SK-N-SH treated with all-trans-retinoic acid at 6 μM for 48 hours (cell line): Measurements from ENCODE around the gene TEKT4.
"Not testable (repeated sequence)": the region's sequence is repeated elsewhere in the genome, so short reads cannot be mapped to it uniquely, and the experiment has no call there.

ENCODE experiments used
- ATAC-seq: fragments of 200-7000 bp; cut with Tn5 transposase; 3 replicates; pipeline ENCODE4 v1.9.1; 2020; ENCODE audit warnings: mild to moderate bottlenecking, moderate library complexity
- ARNTL ChIP-seq: fragments of 450-650 bp; formaldehyde crosslinking; IDR thresholded peaks from 2 replicates; pipeline ENCODE4 v1.5.0; 2020; ENCODE audit warnings: low read depth, mild to moderate bottlenecking, moderate library complexity, borderline replicate concordance
- BACH2 ChIP-seq: fragments of 250-450 bp; sonication (Bioruptor Pico); IDR thresholded peaks from 2 replicates; pipeline ENCODE4 v1.9.0; 2021; ENCODE audit warnings: mild to moderate bottlenecking, borderline replicate concordance
- CSDC2 ChIP-seq: fragments of 250-450 bp; sonication (Bioruptor Pico); IDR thresholded peaks from 2 replicates; pipeline ENCODE4 v1.5.0; 2020; ENCODE audit warnings: mild to moderate bottlenecking, moderate library complexity
- CSRNP3 ChIP-seq: fragments of 250-450 bp; sonication (Bioruptor Pico); IDR thresholded peaks from 2 replicates; pipeline ENCODE4 v1.5.1; 2021; ENCODE audit warnings: mild to moderate bottlenecking, moderate library complexity
- ESRRG ChIP-seq: fragments of 250-450 bp; sonication (Bioruptor Pico); IDR thresholded peaks from 2 replicates; pipeline ENCODE4 v1.6.1; 2021; ENCODE audit warnings: mild to moderate bottlenecking
- GLIS3 ChIP-seq: fragments of 250-450 bp; sonication (Bioruptor Pico); IDR thresholded peaks from 2 replicates; pipeline ENCODE4 v1.5.0; 2020; ENCODE audit warnings: mild to moderate bottlenecking, moderate library complexity
- ISL1 ChIP-seq: fragments of 250-450 bp; sonication (Bioruptor Pico); IDR thresholded peaks from 2 replicates; pipeline ENCODE4 v2.1.2; 2022; ENCODE audit warnings: mild to moderate bottlenecking, moderate library complexity
- OSR1 ChIP-seq: fragments of 250-450 bp; sonication (Bioruptor Pico); IDR thresholded peaks from 2 replicates; pipeline ENCODE4 v1.8.0; 2022; ENCODE audit warnings: moderate library complexity, mild to moderate bottlenecking, inconsistent platforms
- PATZ1 ChIP-seq: fragments of 250-450 bp; sonication (Bioruptor Pico); IDR thresholded peaks from 2 replicates; pipeline ENCODE4 v1.8.0; 2020; ENCODE audit warnings: mild to moderate bottlenecking, moderate library complexity, borderline replicate concordance
- PPARA ChIP-seq: fragments of 250-450 bp; sonication (Bioruptor Pico); IDR thresholded peaks from 2 replicates; pipeline ENCODE4 v1.5.0; 2020; ENCODE audit warnings: mild to moderate bottlenecking, borderline replicate concordance
- RARB ChIP-seq: fragments of 250-450 bp; sonication (Bioruptor Pico); IDR thresholded peaks from 2 replicates; pipeline ENCODE4 v1.8.0; 2021; ENCODE audit warnings: mild to moderate bottlenecking, moderate library complexity
- SNAI2 ChIP-seq: fragments of 250-450 bp; sonication (Bioruptor Pico); IDR thresholded peaks from 2 replicates; pipeline ENCODE4 v1.5.0; 2020; ENCODE audit warnings: mild to moderate bottlenecking, moderate library complexity
- TOX ChIP-seq: fragments of 250-450 bp; sonication (Bioruptor Pico); IDR thresholded peaks from 2 replicates; pipeline ENCODE4 v1.8.0; 2021; ENCODE audit warnings: mild to moderate bottlenecking, moderate library complexity, borderline replicate concordance
- TSHZ2 ChIP-seq: fragments of 250-450 bp; sonication (Bioruptor Pico); IDR thresholded peaks from 2 replicates; pipeline ENCODE4 v1.5.0; 2020; ENCODE audit warnings: mild to moderate bottlenecking, moderate library complexity
- ZC3H10 ChIP-seq: fragments of 250-450 bp; sonication (Bioruptor Pico); IDR thresholded peaks from 2 replicates; pipeline ENCODE4 v1.5.1; 2021; ENCODE audit warnings: mild to moderate bottlenecking, moderate library complexity
- ZFP3 ChIP-seq: fragments of 250-450 bp; sonication (Bioruptor Pico); IDR thresholded peaks from 2 replicates; pipeline ENCODE4 v1.5.0; 2020; ENCODE audit warnings: mild to moderate bottlenecking, moderate library complexity
- ZNF565 ChIP-seq: fragments of 450-650 bp; formaldehyde crosslinking; conservative IDR thresholded peaks from 2 replicates; pipeline ENCODE4 v1.5.0; 2020; ENCODE audit warnings: low read depth, mild to moderate bottlenecking, moderate library complexity
- ZNF70 ChIP-seq: fragments of 450-650 bp; formaldehyde crosslinking; IDR thresholded peaks from 2 replicates; pipeline ENCODE4 v1.5.0; 2020; ENCODE audit warnings: mild to moderate bottlenecking, moderate library complexity
- ZNF8 ChIP-seq: fragments of 450-650 bp; formaldehyde crosslinking; IDR thresholded peaks from 2 replicates; pipeline ENCODE4 v1.5.0; 2020; ENCODE audit warnings: mild to moderate bottlenecking, moderate library complexity
- TF ChIP-seq, protein P1 (sequence below): fragments of 250-450 bp; sonication (Bioruptor Pico); IDR thresholded peaks from 2 replicates; pipeline ENCODE4 v1.5.1; 2020; ENCODE audit warnings: low read depth, mild to moderate bottlenecking, moderate library complexity

TEKT4 gene

GRCh38 chr2:94923196-94923595, 52.0 kb downstream of the TEKT4 start:
- TF ChIP-seq GLIS3 (no peak), ARNTL (CRISPR knock-in tag) (no peak), TOX (CRISPR knock-in tag) (no peak), ZFP3 (no peak), PATZ1 (CRISPR knock-in tag) (no peak), ESRRG (no peak), ISL1 (no peak), TSHZ2 (CRISPR knock-in tag) (no peak), OSR1 (CRISPR knock-in tag) (no peak), ZNF70 (CRISPR knock-in tag) (no peak), ZC3H10 (CRISPR knock-in tag) (no peak), ZNF565 (CRISPR knock-in tag) (no peak), ZNF8 (CRISPR knock-in tag) (no peak), CSDC2 (CRISPR knock-in tag) (no peak), SNAI2 (no peak), PPARA (CRISPR knock-in tag) (no peak), RARB (CRISPR knock-in tag) (no peak), BACH2 (no peak), CSRNP3 (CRISPR knock-in tag) (no peak)
- TF ChIP-seq, protein P1, sequence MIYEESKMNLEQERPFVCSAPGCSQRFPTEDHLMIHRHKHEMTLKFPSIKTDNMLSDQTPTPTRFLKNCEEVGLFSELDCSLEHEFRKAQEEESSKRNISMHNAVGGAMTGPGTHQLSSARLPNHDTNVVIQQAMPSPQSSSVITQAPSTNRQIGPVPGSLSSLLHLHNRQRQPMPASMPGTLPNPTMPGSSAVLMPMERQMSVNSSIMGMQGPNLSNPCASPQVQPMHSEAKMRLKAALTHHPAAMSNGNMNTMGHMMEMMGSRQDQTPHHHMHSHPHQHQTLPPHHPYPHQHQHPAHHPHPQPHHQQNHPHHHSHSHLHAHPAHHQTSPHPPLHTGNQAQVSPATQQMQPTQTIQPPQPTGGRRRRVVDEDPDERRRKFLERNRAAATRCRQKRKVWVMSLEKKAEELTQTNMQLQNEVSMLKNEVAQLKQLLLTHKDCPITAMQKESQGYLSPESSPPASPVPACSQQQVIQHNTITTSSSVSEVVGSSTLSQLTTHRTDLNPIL (CRISPR knock-in tag): no peak
- TF ChIP-seq, all 23 proteins: peak for 0
- no peak for ATAC-seq

- not testable (repeated sequence) for ATAC-seq
These were observed 53.8 kb downstream of the TEKT4 start for GRCh38 chr2:94924999-94925398.
